K562 (cell line): ENCODE data around the gene CTCF. TPM values are rescaled to one million over a fixed set of nuclear protein-coding genes. Genes with fewer than 3 reads are reported as not detected.

Source experiments
- ATAC-seq: fragments of 200-7000 bp; cut with Tn5 transposase; 3 replicates; pipeline ENCODE4 v1.9.1; 2020; ENCODE audit warnings: moderate library complexity
- BruUV-seq: library from RNA; stranded (reverse); fragments of 400-500 nt; replicated peaks from 2 replicates; lab custom pipeline; 2021; lab: Mats Ljungman, UMichigan
- CTCF ChIA-PET: fragments of 300-600 bp; formaldehyde crosslinking; extraction: SDS; loops from one replicate; lab custom pipeline; 2021; ENCODE audit warnings: low intra/inter-chr PET ratio; lab: Yijun Ruan, JAX
- POLR2A ChIA-PET: fragments of 300-600, 350-650 bp; sonication (Branson Sonifier 250); formaldehyde crosslinking; extraction: SDS; loops from one replicate; lab custom pipeline; 2021; ENCODE audit warnings: antibody characterized with exemption, inconsistent platforms; lab: Yijun Ruan, JAX
- DNase-seq, 4 experiments: peaks; one replicate each; pipeline versions ENCODE4 v3.0.0 to v3.0.0-alpha.2; 2011 to 2018; ENCODE audit warnings: low spot score in 3 of 4, mixed read lengths in 3 of 4; ENCODE audit errors: extremely low read depth in 1 of 4
- FAIRE-seq: peaks from 2 replicates; lab custom pipeline; 2011; peaks lifted over from hg19 to GRCh38; lab: Jason Lieb, UNC
- H2AFZ ChIP-seq: 2 replicates; pipeline ENCODE4 v1.6.0; 2011; ENCODE audit warnings: low read depth, low read length, control low read depth, inconsistent platforms
- H3K27ac ChIP-seq: fragments of 200-600 bp; 3 replicates; pipeline ENCODE4 v1.8.0; 2011; ENCODE audit warnings: low read depth, mild to moderate bottlenecking, control low read depth, inconsistent platforms, low read length, moderate library complexity, mixed read lengths; ENCODE audit errors: extremely low read depth
- H3K27me3 ChIP-seq, 2 experiments: fragments of 300-600 bp in 1 of 2; 2 replicates in 1 of 2; 3 replicates in 1 of 2; pipeline versions ENCODE4 v1.6.0 to v1.8.0; 2011; ENCODE audit warnings: inconsistent platforms in 2 of 2, low read length in 2 of 2, mild to moderate bottlenecking in 1 of 2, mixed read lengths in 1 of 2, moderate library complexity in 1 of 2; ENCODE audit not compliant: control insufficient read depth in 2 of 2, insufficient read depth in 2 of 2
- H3K36me3 ChIP-seq: fragments of 300-600 bp; 3 replicates; pipeline ENCODE4 v1.8.0; 2011; ENCODE audit warnings: mild to moderate bottlenecking, low read length, inconsistent platforms; ENCODE audit not compliant: control insufficient read depth, insufficient read depth
- H3K4me1 ChIP-seq, 2 experiments: fragments of 200-600 bp in 1 of 2; replicated peaks in 1 of 2; 2 replicates in 1 of 2; 3 replicates in 1 of 2; pipeline versions ENCODE4 v1.5.1 to v1.8.0; 2011; ENCODE audit warnings: inconsistent platforms in 2 of 2, low read length in 2 of 2, mild to moderate bottlenecking in 1 of 2, mixed read lengths in 1 of 2, moderate library complexity in 1 of 2; ENCODE audit not compliant: control insufficient read depth in 2 of 2, insufficient read depth in 2 of 2
- H3K4me2 ChIP-seq: 2 replicates; pipeline ENCODE4 v1.6.1; 2011; ENCODE audit warnings: low read length, control low read depth, inconsistent platforms, mixed read lengths; ENCODE audit not compliant: insufficient read depth
- H3K4me3 ChIP-seq: fragments of 200-600 bp; sonication (generic), shearing (Covaris generic); 2 replicates; pipeline ENCODE4 v1.5.1; 2016; ENCODE audit warnings: control low read depth, inconsistent platforms
- H3K79me2 ChIP-seq: fragments of 200-600 bp; 3 replicates; pipeline ENCODE4 v1.8.0; 2011; ENCODE audit warnings: low read length, inconsistent platforms; ENCODE audit not compliant: control insufficient read depth, insufficient read depth
- H3K9ac ChIP-seq, 2 experiments: 2 replicates each; pipeline versions ENCODE4 v1.6.0 to v1.6.1; 2011; ENCODE audit warnings: low read depth in 2 of 2, low read length in 2 of 2, control low read depth in 1 of 2, inconsistent platforms in 1 of 2, mild to moderate bottlenecking in 1 of 2, mixed read lengths in 1 of 2; ENCODE audit not compliant: insufficient read depth in 1 of 2
- H3K9me1 ChIP-seq: one replicate; pipeline ENCODE4 v1.6.0; 2011; ENCODE audit warnings: inconsistent platforms, mild to moderate bottlenecking, low read length, moderate library complexity; ENCODE audit not compliant: control insufficient read depth, insufficient read depth
- H3K9me3 ChIP-seq: replicated peaks from 2 replicates; pipeline ENCODE4 v1.5.1; 2011; ENCODE audit warnings: low read depth, low read length, inconsistent platforms; ENCODE audit not compliant: control insufficient read depth, insufficient read depth
- H4K20me1 ChIP-seq: replicated peaks from 2 replicates; pipeline ENCODE4 v1.6.1; 2011; ENCODE audit warnings: low read length, inconsistent platforms, mixed read lengths; ENCODE audit not compliant: control insufficient read depth, insufficient read depth
- ETV1 ChIP-seq: fragments of 450-650 bp; conservative IDR thresholded peaks from 2 replicates; pipeline ENCODE4 v1.6.1; 2016; ENCODE audit warnings: missing genetic modification characterization, control low read depth, low read depth, missing compliant biosample characterization
- HCFC1 ChIP-seq: IDR thresholded peaks from 2 replicates; pipeline ENCODE4 v1.6.1; 2012; ENCODE audit warnings: low read depth, low read length, improper control_type of control experiment
- POLR2B ChIP-seq: fragments of 450-650 bp; IDR thresholded peaks from 2 replicates; pipeline ENCODE4 v1.6.1; 2018; ENCODE audit warnings: low read depth; ENCODE audit not compliant: partially characterized antibody
- SUPT5H ChIP-seq: fragments of 450-650 bp; IDR thresholded peaks from 2 replicates; pipeline ENCODE4 v1.6.1; 2016
- TRIM28 ChIP-seq: fragments of 450-650 bp; IDR thresholded peaks from 2 replicates; pipeline ENCODE4 v1.6.1; 2017
- ZBTB1 ChIP-seq: sonication (generic); formaldehyde crosslinking; IDR thresholded peaks from 2 replicates; pipeline ENCODE4 v1.8.1; 2023; ENCODE audit warnings: missing genetic modification reagents, low read depth, mild to moderate bottlenecking, borderline replicate concordance
- ZNF445 ChIP-seq: fragments of 250-450 bp; sonication (Bioruptor Pico); IDR thresholded peaks from 2 replicates; pipeline ENCODE4 v1.4.0; 2020; ENCODE audit warnings: low read depth, mild to moderate bottlenecking, moderate library complexity
- in situ Hi-C: fragments of 300-500 bp; cut with MboI; formaldehyde crosslinking; loops from 4 replicates; pipeline ENCODE4 v1.15.0; 2018; ENCODE audit warnings: inconsistent platforms, mixed read lengths
- intact Hi-C: fragments of 100-400 bp; cut with micrococcal nuclease; formaldehyde crosslinking; loops from 2 replicates; pipeline ENCODE4 v1.14.2; 2022
- polyA plus RNA-seq, 8 experiments: library from polyadenylated mRNA; depleted of rRNA in 4 of 8; stranded (reverse) in 5 of 8; unstranded in 3 of 8; fragments of >200 nt; fragmentation: Nextera tagmentation in 2 of 8; fragmentation: Illumina TruSeq in 1 of 8; extraction: Ambion mirVana in 2 of 8; extraction: Trizol in 1 of 8; gene quantifications; 2 replicates each; pipeline versions ENCODE4 v1.2.1 to v1.2.3, GENCODE V29; 2011 to 2014; ENCODE audit warnings: inconsistent platforms in 1 of 8, missing spikeins in 1 of 8
- total RNA-seq, 7 experiments: library from RNA; depleted of rRNA in 6 of 7; stranded (reverse); fragments of >200 nt in 6 of 7; fragmentation: Illumina TruSeq in 2 of 7; extraction: Trizol in 2 of 7; gene quantifications; 2 replicates each; pipeline versions ENCODE4 v1.2.1 to v1.2.3, GENCODE V29; 2011 to 2021; ENCODE audit warnings: low replicate concordance in 1 of 7
- TF ChIP-seq, protein P1 (sequence below): fragments of 450-650 bp; IDR thresholded peaks from 2 replicates; pipeline ENCODE4 v1.6.1; 2018; ENCODE audit not compliant: partially characterized antibody
- TF ChIP-seq, protein P2 (sequence below): fragments of 200-800 bp; sonication (Bioruptor generic); IDR thresholded peaks from 2 replicates; pipeline ENCODE4 v1.6.1; 2017; ENCODE audit warnings: missing genetic modification characterization, missing compliant biosample characterization
- TF ChIP-seq, protein P3 (sequence below): fragments of 450-650 bp; formaldehyde crosslinking; IDR thresholded peaks from 2 replicates; pipeline ENCODE4 v1.4.0; 2020; ENCODE audit warnings: mild to moderate bottlenecking
- TF ChIP-seq, protein P4 (sequence below): sonication (generic); formaldehyde crosslinking; IDR thresholded peaks from 2 replicates; pipeline ENCODE4 v1.9.0; 2022; ENCODE audit warnings: mild to moderate bottlenecking, missing genetic modification reagents

CTCF gene
- total and polyA plus RNA-seq, 9 of the 15 experiments (the other 6 are each of a cell fraction or from before 2014, with no cell fraction given), result 7.8 to 49.2 (median 33.9) TPM

DNA sequence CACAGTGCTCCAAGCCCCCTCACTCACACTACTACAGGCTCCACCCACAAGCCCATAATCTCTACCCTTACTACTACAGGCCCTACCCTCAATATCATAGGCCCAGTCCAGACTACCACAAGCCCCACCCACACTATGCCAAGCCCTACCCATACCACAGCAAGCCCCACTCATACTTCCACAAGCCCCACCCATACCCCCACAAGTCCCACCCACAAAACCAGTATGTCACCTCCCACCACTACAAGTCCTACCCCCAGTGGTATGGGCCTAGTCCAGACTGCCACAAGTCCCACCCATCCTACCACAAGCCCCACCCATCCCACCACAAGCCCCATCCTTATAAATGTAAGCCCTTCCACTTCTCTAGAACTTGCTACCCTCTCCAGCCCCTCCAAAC, 19.9 kb upstream of the CTCF start:
- intact Hi-C loops, result no loop called here
- POLR2A ChIA-PET, result interaction anchor here (1.0 kb wide), 1 partner anchor 24 kb away, joined by 3 read pairs; no protein-coding TSS in a partner anchor
- CTCF ChIA-PET, result no interaction called here

More for the DNA sequence above, 19.9 kb upstream of the CTCF start:
- Histone ChIP-seq H3K4me3 (no peak overlapping the region), H3K27me3 (no peaks in the 10 kb centered on the region), H3K27ac (no peak overlapping the region), H2AFZ (no peak overlapping the region), H3K4me1 (peaks cover 0 to 42% of the 10 kb centered on the region in 2 experiments; a peak in 2 of 5 replicates), H3K36me3 (peaks cover 47% of the 10 kb centered on the region; the same call in 1 of the 3 replicates), H3K9ac (no peak overlapping the region), H3K4me2 (no peak overlapping the region), H3K9me1 (no peaks in the 10 kb centered on the region), H4K20me1 (peaks cover 5% of the 10 kb centered on the region; the same call in 1 of the 2 replicates), H3K79me2 (no peaks in the 10 kb centered on the region), H3K9me3 (no peaks in the 10 kb centered on the region)
- FAIRE-seq, result peak; percentile 93
- peak; percentile 68 to 91 (median 88) for DNase-seq
- TSS peak; percentile 34 for BruUV-seq
- TF ChIP-seq ZNF445 (CRISPR knock-in tag), result no peak
- TF ChIP-seq, protein P1, sequence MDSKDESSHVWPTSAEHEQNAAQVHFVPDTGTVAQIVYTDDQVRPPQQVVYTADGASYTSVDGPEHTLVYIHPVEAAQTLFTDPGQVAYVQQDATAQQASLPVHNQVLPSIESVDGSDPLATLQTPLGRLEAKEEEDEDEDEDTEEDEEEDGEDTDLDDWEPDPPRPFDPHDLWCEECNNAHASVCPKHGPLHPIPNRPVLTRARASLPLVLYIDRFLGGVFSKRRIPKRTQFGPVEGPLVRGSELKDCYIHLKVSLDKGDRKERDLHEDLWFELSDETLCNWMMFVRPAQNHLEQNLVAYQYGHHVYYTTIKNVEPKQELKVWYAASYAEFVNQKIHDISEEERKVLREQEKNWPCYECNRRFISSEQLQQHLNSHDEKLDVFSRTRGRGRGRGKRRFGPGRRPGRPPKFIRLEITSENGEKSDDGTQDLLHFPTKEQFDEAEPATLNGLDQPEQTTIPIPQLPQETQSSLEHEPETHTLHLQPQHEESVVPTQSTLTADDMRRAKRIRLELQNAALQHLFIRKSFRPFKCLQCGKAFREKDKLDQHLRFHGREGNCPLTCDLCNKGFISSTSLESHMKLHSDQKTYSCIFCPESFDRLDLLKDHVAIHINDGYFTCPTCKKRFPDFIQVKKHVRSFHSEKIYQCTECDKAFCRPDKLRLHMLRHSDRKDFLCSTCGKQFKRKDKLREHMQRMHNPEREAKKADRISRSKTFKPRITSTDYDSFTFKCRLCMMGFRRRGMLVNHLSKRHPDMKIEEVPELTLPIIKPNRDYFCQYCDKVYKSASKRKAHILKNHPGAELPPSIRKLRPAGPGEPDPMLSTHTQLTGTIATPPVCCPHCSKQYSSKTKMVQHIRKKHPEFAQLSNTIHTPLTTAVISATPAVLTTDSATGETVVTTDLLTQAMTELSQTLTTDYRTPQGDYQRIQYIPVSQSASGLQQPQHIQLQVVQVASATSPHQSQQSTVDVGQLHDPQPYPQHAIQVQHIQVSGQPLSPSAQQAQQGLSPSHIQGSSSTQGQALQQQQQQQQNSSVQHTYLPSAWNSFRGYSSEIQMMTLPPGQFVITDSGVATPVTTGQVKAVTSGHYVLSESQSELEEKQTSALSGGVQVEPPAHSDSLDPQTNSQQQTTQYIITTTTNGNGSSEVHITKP, result peak; percentile 6
- no peak for TF ChIP-seq HCFC1
- no peak for TF ChIP-seq TRIM28
- peak; percentile 41; the same call in 1 of the 2 replicates for TF ChIP-seq SUPT5H
- TF ChIP-seq ZBTB1 (CRISPR knock-in tag), result no peak
- TF ChIP-seq, protein P2, sequence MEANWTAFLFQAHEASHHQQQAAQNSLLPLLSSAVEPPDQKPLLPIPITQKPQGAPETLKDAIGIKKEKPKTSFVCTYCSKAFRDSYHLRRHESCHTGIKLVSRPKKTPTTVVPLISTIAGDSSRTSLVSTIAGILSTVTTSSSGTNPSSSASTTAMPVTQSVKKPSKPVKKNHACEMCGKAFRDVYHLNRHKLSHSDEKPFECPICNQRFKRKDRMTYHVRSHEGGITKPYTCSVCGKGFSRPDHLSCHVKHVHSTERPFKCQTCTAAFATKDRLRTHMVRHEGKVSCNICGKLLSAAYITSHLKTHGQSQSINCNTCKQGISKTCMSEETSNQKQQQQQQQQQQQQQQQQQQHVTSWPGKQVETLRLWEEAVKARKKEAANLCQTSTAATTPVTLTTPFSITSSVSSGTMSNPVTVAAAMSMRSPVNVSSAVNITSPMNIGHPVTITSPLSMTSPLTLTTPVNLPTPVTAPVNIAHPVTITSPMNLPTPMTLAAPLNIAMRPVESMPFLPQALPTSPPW (CRISPR knock-in tag), result no peak
- TF ChIP-seq, protein P3, sequence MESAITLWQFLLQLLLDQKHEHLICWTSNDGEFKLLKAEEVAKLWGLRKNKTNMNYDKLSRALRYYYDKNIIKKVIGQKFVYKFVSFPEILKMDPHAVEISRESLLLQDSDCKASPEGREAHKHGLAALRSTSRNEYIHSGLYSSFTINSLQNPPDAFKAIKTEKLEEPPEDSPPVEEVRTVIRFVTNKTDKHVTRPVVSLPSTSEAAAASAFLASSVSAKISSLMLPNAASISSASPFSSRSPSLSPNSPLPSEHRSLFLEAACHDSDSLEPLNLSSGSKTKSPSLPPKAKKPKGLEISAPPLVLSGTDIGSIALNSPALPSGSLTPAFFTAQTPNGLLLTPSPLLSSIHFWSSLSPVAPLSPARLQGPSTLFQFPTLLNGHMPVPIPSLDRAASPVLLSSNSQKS (CRISPR knock-in tag), result no peak
- TF ChIP-seq, protein P4, sequence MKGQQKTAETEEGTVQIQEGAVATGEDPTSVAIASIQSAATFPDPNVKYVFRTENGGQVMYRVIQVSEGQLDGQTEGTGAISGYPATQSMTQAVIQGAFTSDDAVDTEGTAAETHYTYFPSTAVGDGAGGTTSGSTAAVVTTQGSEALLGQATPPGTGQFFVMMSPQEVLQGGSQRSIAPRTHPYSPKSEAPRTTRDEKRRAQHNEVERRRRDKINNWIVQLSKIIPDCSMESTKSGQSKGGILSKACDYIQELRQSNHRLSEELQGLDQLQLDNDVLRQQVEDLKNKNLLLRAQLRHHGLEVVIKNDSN (CRISPR knock-in tag), result no peak
- TF ChIP-seq POLR2B, result peak; percentile 50
- TF ChIP-seq ETV1 (tag), result no peak
- ATAC-seq, result peak; percentile 91
- in situ Hi-C loops, result no loop called here
